ENCODE data around the gene GNB1.

The GNB1 gene

DNA sequence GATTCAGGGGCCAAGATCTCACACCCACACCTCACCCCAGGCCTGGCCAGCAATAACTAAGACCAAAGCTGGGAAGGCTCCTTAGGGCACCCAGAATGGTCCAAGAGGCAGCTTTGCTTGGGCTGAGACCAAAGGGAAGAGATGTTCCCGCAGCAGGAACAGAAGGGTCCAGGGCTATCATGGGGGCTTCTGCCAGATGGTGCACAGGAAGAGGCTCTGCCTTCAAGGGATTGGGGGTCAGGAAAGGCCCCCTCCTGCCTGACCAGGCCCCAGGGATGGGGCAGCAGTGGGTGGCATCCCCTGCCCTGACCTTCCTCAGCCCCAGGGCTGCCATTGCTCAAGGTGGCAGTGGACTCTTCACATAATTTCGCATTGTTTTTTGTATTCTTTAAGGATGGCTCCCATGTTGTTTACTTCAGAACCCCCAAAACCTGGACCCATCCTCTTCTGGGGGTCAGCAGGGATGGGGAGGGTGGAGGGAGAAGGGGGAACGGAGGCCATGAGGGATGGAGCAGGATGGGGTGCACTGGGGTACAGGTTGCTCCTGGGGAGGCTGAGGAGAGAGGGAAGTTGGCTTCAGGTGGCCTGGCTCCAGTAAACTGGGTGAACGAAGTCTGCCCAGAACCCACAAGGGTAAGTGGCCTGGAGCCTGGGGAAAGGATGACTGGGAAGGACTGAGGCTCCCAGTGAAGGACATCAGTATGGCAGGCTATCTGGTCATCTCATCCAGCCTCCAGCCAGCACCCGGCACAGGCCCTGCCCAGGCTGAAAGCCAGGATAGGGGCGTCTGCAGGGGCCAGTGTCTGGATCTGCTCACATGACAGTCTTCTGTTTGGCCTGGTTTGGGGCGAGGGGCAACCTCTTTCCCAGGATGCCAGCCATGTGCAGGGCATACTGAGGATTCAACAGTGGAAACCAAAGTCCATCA lies 110.0 kb downstream of the GNB1 start:
- TF ChIP-seq, protein P1, sequence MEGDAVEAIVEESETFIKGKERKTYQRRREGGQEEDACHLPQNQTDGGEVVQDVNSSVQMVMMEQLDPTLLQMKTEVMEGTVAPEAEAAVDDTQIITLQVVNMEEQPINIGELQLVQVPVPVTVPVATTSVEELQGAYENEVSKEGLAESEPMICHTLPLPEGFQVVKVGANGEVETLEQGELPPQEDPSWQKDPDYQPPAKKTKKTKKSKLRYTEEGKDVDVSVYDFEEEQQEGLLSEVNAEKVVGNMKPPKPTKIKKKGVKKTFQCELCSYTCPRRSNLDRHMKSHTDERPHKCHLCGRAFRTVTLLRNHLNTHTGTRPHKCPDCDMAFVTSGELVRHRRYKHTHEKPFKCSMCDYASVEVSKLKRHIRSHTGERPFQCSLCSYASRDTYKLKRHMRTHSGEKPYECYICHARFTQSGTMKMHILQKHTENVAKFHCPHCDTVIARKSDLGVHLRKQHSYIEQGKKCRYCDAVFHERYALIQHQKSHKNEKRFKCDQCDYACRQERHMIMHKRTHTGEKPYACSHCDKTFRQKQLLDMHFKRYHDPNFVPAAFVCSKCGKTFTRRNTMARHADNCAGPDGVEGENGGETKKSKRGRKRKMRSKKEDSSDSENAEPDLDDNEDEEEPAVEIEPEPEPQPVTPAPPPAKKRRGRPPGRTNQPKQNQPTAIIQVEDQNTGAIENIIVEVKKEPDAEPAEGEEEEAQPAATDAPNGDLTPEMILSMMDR (IDR thresholded peaks at IDR 0.05; ENCODE audit: low read depth, low read length), result no peak
- no peak for DNase-seq (ENCODE audit: extremely low read depth, low read depth)

DNA sequence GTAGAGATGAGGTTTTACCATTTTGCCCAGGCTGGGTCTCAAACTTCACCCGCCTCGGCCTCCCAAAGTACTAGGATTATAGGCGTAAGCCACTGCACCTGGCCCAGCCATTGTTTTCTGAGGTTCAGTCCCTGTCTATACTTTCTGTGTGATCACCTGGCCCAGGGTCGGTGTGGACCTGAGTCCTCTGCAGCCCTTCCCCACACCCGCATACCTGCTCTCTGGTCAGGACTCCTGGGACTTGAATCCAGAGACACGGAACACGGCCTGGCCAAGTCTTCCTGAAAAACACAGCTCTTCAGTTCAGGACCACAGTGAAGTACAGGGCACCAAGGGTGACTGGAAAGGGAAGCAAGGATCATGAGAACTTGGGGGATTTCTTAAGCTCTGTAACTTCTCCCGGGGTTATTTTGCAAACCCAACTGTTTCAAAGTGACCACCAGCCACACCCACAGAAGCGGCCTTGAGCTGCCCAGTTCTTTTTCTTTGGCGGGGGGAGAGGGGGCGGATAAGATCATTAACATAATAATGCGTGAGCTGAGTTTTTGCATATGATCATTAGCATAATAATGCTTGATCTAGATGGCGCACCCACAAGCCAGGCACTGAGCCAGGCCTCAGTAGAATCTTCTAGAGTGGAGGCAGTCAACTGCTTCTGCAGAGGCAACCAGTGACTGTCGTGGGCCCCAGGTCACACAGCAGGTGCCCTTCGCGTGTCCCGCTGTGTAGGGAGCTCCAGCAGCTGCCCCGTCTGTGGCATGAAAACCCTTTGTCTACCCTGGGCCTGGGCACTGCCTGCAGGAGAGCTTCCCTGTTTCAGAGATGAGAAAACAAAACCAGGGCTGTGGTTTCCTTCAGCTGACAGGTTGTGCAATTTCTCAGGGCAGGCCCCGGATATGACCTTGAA lies 110.9 kb downstream of the GNB1 start:
- TF ChIP-seq, protein P1 (IDR thresholded peaks at IDR 0.05; ENCODE audit: low read depth, low read length), result no peak
- DNase-seq (ENCODE audit: extremely low read depth, low read depth), result no peak

DNA sequence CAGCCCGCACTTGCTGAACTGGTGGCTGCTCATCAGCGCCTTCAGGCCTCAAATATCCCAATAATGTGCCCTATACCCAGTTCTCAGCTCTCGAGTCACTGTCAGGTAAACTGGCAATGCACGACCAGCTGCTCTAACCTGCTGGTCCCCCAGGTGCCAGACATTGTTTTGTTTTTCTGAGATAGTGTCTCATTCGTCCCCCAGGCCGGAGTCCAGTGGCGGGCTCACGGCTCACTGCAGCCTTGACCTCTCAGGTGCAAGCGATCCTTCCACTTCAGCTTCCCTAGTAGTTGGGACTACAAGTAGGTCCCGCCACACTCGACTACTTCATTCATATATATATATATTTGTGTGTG lies 111.6 kb downstream of the GNB1 start:
- DNase-seq (ENCODE audit: extremely low read depth, low read depth), result no peak
- TF ChIP-seq, protein P1 (IDR thresholded peaks at IDR 0.05; ENCODE audit: low read depth, low read length), result no peak

DNA sequence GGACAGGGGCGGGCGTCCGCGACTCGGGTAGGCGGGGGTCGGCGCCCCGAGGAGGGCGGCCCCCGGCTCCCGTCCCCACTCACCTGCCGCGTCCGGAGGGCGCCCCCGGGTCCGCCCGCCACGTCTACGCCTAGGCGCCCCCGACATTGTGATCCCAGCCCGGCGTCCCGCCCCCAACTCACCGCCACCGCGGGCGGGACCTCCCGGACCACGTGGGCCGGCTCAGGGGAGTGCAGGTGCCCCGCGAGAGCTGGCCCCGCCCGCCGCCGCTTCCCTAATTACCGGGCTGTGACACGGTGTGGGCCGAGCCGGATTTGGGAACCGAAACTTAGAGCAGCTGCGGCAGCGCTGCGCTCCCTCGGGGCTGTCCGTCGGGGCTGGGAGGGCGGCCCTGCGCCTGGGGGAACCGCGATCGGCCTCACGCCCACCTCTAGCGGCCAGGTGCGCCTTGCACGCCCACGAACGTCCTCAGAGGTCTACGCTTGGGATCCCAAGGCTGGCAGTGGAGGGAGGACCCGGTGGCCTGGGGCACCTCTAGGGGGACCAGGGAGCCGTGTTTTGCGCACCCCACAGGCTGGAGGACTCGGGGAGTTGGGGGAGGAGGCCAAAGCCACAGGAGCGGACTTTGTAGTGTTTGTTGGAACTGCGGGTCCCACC lies 112.1 kb downstream of the GNB1 start:
- no peak for DNase-seq (ENCODE audit: extremely low read depth, low read depth)

DNA sequence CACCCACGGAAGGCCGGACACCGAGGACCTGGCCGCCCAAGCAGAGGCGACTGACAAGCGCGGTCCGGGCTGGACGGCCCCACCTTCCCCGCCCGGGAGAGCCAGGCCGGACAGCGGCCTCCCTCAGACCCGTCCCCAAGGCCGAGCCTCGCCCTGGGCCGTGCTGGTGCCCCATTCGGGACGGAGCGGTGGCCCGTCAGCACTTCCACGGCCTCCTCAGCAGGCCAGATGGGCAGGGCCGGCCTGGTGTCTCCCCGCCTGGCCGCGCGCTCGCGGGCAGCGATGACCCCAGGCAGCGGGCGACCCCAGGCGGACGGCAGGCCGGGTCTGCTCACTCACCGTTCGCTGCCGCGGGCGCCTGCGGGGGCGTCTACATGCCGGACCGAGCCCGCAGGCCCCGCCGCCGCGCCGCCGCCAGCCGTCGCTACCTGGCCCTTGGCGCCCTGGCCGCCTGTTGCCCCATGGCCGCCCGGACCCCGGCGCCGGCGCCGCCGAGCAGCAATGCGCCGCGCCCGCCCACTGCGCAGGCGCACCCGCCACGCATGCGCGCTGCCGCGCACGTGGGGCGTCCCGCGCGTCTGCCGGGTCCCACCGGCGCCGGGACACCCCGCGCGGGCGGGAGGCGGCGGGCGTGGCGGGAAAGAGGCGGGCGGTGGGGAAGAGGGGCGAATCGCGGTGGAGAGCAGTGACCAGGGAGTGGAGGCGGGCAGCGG lies 112.8 kb downstream of the GNB1 start, which contains the start of gene NADK:
TSS of gene NADK (minus strand) at position 521 of the 713 bp plus-strand sequence. CDS start 13,064 bp downstream, outside the sequence.
- DNase-seq (ENCODE audit: extremely low read depth, low read depth), result no peak
- TF ChIP-seq, protein P1 (IDR thresholded peaks at IDR 0.05; ENCODE audit: low read depth, low read length), result no peak

More for the DNA sequence above, 112.1 kb downstream of the GNB1 start:
- TF ChIP-seq, protein P1 (IDR thresholded peaks at IDR 0.05; ENCODE audit: low read depth, low read length), result no peak; the same call in 1 of the 2 replicates

DNA sequence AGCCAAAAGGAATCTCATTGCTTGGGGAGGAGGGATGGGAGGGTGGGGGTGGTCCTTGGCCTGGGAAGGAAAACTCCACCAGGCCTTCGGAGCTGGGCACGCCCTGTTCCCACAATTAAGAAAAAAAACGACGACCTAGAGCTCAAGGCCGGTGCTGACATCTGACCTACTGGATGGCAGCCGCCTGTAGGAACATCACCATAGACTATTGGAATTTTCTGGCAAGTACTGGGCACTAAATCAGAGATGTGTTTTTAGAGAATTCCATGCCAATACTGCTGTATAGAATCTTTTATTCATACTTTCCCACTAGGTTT lies 113.3 kb downstream of the GNB1 start:
- TF ChIP-seq, protein P1 (IDR thresholded peaks at IDR 0.05; ENCODE audit: low read depth, low read length), result no peak
- DNase-seq (ENCODE audit: extremely low read depth, low read depth), result no peak
